GM21723 (cell line): ENCODE data around the gene DLX2.
A peak's percentile ranks its signal among the peaks of the same experiment; 100 is the strongest.
"Not testable (repeated sequence)": the region's sequence is repeated elsewhere in the genome, so short reads cannot be mapped to it uniquely, and the experiment has no call there.

Source experiments
- ATAC-seq: cut with Tn5 transposase; IDR thresholded peaks from one replicate; pipeline ENCODE4 v1.9.1; 2021; ENCODE audit warnings: mild to moderate bottlenecking, moderate library complexity; ENCODE audit not compliant: unreplicated experiment

DLX2 gene

GRCh38 chr2:172102391-172103359, at the start of gene DLX2:
DLX2 (minus strand) TSS chr2:172102900; CDS start chr2:172102538, 362 bp downstream.
- ATAC-seq, result peak; percentile 78

GRCh38 chr2:172147944-172148650, 45.4 kb upstream of the DLX2 start:
- no peak for ATAC-seq

GRCh38 chr2:172143817-172144216, 41.1 kb upstream of the DLX2 start:
- ATAC-seq, result no peak

GRCh38 chr2:172138727-172139126, 36.0 kb upstream of the DLX2 start:
- ATAC-seq, result not testable (repeated sequence)

- no peak for ATAC-seq
Observed at GRCh38 chr2:172137943-172138342, 35.2 kb upstream of the DLX2 start.

GRCh38 chr2:172137109-172137508, 34.4 kb upstream of the DLX2 start:
- no peak for ATAC-seq

GRCh38 chr2:172135446-172135845, 32.7 kb upstream of the DLX2 start:
- ATAC-seq, result no peak

GRCh38 chr2:172134270-172134669, 31.6 kb upstream of the DLX2 start:
- no peak for ATAC-seq

- no peak for ATAC-seq
Observed at GRCh38 chr2:172131713-172132555, 29.2 kb upstream of the DLX2 start.

GRCh38 chr2:172129404-172129803, 26.7 kb upstream of the DLX2 start:
- ATAC-seq, result no peak

GRCh38 chr2:172128484-172128883, 25.8 kb upstream of the DLX2 start:
- ATAC-seq, result no peak

GRCh38 chr2:172120118-172120517, 17.4 kb upstream of the DLX2 start:
- no peak for ATAC-seq

GRCh38 chr2:172119089-172119488, 16.4 kb upstream of the DLX2 start:
- no peak for ATAC-seq

GRCh38 chr2:172116107-172116506, 13.4 kb upstream of the DLX2 start:
- no peak for ATAC-seq

- no peak for ATAC-seq
Observed at GRCh38 chr2:172114579-172114978, 11.9 kb upstream of the DLX2 start.

- ATAC-seq, result not testable (repeated sequence)
Observed at GRCh38 chr2:172114176-172114575, 11.5 kb upstream of the DLX2 start.

- ATAC-seq, result no peak
Observed at GRCh38 chr2:172113617-172114016, 10.9 kb upstream of the DLX2 start.

- ATAC-seq, result no peak
Observed at GRCh38 chr2:172109988-172110811, 7.5 kb upstream of the DLX2 start.

- ATAC-seq, result no peak
Observed at GRCh38 chr2:172109256-172109987, 6.7 kb upstream of the DLX2 start.

GRCh38 chr2:172108587-172108930, 5.9 kb upstream of the DLX2 start:
- no peak for ATAC-seq
